Measurements from ENCODE around the gene SPEN. TPM values are rescaled to one million over a fixed set of nuclear protein-coding genes. Genes with fewer than 3 reads are reported as not detected.

Gene SPEN
- total RNA-seq (2012; rRNA removed) (15.8 and 20.3 TPM in 2 replicates), polyA plus RNA-seq (2012; rRNA removed) (7.6 and 9.4 TPM in 2 replicates), Bru-seq, nascent RNA (percentile 78 among the genes with signal in this experiment), BruChase-seq, experiment 1, labeled RNA remaining after a 6-hour chase (percentile 86 among the genes with signal in this experiment), BruChase-seq, experiment 2, labeled RNA remaining after a 2-hour chase (percentile 87 among the genes with signal in this experiment)
- 1.7 and 3.2 TPM in 2 replicates for polyA plus RNA-seq (2012; cell fraction: cytosol; rRNA removed)
- 24.4 and 38.3 TPM in 2 replicates for polyA plus RNA-seq (2012; cell fraction: nucleus; rRNA removed; ENCODE audit: low replicate concordance)
- long read RNA-seq, partial matches to known transcripts = 29 of 42 reads
- long read RNA-seq, other reads (novel, unspliced or antisense) = 12 of 42 reads

GRCh38 chr1:15847100-15847892 is at the start of gene SPEN:
SPEN (plus strand) TSS chr1:15847707; CDS start chr1:15848068, 361 bp downstream.
- H4K91ac ChIP-seq (ENCODE audit: insufficient read depth, low read depth, low read length) = peak within 1 kb of the TSS; percentile 60
- dilution Hi-C loops (cut with HindIII; ENCODE audit: low sequenced_read_pairs, unreplicated experiment) (no loop called here), intact Hi-C loops (cut with micrococcal nuclease) (loop anchor here (1.0 to 5.0 kb wide), 3 partner anchors 40 to 147 kb away; no protein-coding TSS in a partner anchor)

More at GRCh38 chr1:15847100-15847892, at the start of gene SPEN:
- H3K23ac ChIP-seq (ENCODE audit: low read depth, low read length) = peak within 1 kb of the TSS; percentile 99
- H3K27me3 ChIP-seq (ENCODE audit: control insufficient read depth, insufficient read depth, low read length) = no peaks in the 10 kb centered on the region
- no peaks in the 10 kb centered on the region for H3K9me3 ChIP-seq (ENCODE audit: control insufficient read depth, insufficient read depth, low read length)
- H2AFZ ChIP-seq (replicated peaks; ENCODE audit: low read length, poor library complexity) = peak within 1 kb of the TSS; percentile 88
- peak within 1 kb of the TSS; percentile 82 for H3K56ac ChIP-seq (ENCODE audit: extremely low read depth, insufficient read depth, low read length)
- H4K8ac ChIP-seq (ENCODE audit: low read depth in 2 of 2, low read length in 2 of 2) = peak within 1 kb of the TSS; percentile 91 to 93
- H3K4me2 ChIP-seq (ENCODE audit: low read depth, low read length) = peak within 1 kb of the TSS; percentile 84
- H2AK5ac ChIP-seq (ENCODE audit: low read depth, low read length) = peak within 1 kb of the TSS; percentile 86
- peak; percentile 88 for ATAC-seq (ENCODE audit: low read depth)
- peak within 1 kb of the TSS; percentile 79 for H2BK5ac ChIP-seq (ENCODE audit: low read depth, low read length, poor library complexity, severe bottlenecking)
- WGBS, 2 experiments (ENCODE audit: extremely low coverage in 2 of 2, insufficient read length in 1 of 2) = 1% methylated on average over 31 of the region's 86 CpGs; no CpG with 5 or more reads in 1 of the 2 experiments
- H3K79me1 ChIP-seq (ENCODE audit: low read depth in 1 of 2, low read length in 2 of 2) = peaks cover 5 to 22% of the 10 kb centered on the region in 2 experiments
- POLR2A ChIA-PET (ENCODE audit: unreplicated experiment) = interaction anchor here (0.6 kb wide), 1 partner anchor 69 kb away, joined by 4 read pairs; no protein-coding TSS in a partner anchor
- 0 out of 3 replicates have a peak within 1 kb of the TSS, but pooled peaks have one; percentile 7 for H2BK15ac ChIP-seq (ENCODE audit: low read depth, low read length)
- H2BK120ac ChIP-seq (ENCODE audit: low read depth, low read length) = peak within 1 kb of the TSS; percentile 57; the same call in 1 of the 2 replicates
- peak within 1 kb of the TSS; percentile 83 for H3K4ac ChIP-seq (ENCODE audit: low read depth, low read length)
- H3K4me1 ChIP-seq (ENCODE audit: control insufficient read depth, insufficient read depth, low read length) = no peaks in the 10 kb centered on the region
- peak within 1 kb of the TSS; percentile 88 for H3K27ac ChIP-seq (ENCODE audit: insufficient read depth, low read length)
- peak within 1 kb of the TSS; percentile 13 for H4K5ac ChIP-seq (ENCODE audit: low read depth, low read length)
- in situ Hi-C loops (cut with MboI; ENCODE audit: low sequenced_read_pairs) = no loop called here
- no peak within 1 kb of the TSS for H2BK20ac ChIP-seq (ENCODE audit: low read depth, low read length)
- H3K18ac ChIP-seq (ENCODE audit: low read depth, low read length) = no peak within 1 kb of the TSS
- no TSS peak for BruUV-seq (replicated peaks)
- peaks cover 21% of the 10 kb centered on the region for H4K20me1 ChIP-seq (ENCODE audit: insufficient read depth, low read length)
- H3K36me3 ChIP-seq (ENCODE audit: control insufficient read depth, insufficient read depth, low read length) = no peaks in the 10 kb centered on the region
- peak within 1 kb of the TSS; percentile 94 for H3K4me3 ChIP-seq (ENCODE audit: insufficient read depth, low read depth, low read length)
- peak; percentile 96 for DNase-seq
- peak within 1 kb of the TSS; percentile 99 for H3K9ac ChIP-seq (ENCODE audit: low read depth, low read length)
- TF ChIP-seq RAD21 (IDR thresholded peaks at IDR 0.05; ENCODE audit: low read length) = peak; percentile 6; the same call in 1 of the 2 replicates
- TF ChIP-seq MAZ (IDR thresholded peaks at IDR 0.05; ENCODE audit: borderline replicate concordance, low read depth, low read length) = peak; percentile 57; the same call in 1 of the 2 replicates
- peak; percentile 61; the same call in 1 of the 2 replicates for TF ChIP-seq POLR2A (IDR thresholded peaks at IDR 0.05; ENCODE audit: low read depth, low read length)
- TF ChIP-seq USF2 (IDR thresholded peaks at IDR 0.05; ENCODE audit: low read depth, low read length) = no peak
- no peaks in the 10 kb centered on the region for H3K9me1 ChIP-seq (ENCODE audit: insufficient read depth, low read length)
- CTCF ChIA-PET = interaction anchor here (1.5 kb wide), 1 partner anchor 129 kb away, joined by 3 read pairs; the partner anchor contains the start of gene ZBTB17
- H3K14ac ChIP-seq (replicated peaks; ENCODE audit: low read depth, low read length) = peak within 1 kb of the TSS; percentile 97
- H2AK9ac ChIP-seq (replicated peaks; ENCODE audit: low read depth, low read length, poor library complexity) = peak within 1 kb of the TSS; percentile 94
